Activated CD4-positive, alpha-beta T cell treated with anti-CD3 and anti-CD28 coated beads, Interleukin-2, amount 50 U/mL, for 1 hour (primary cell): Measurements from ENCODE around the gene FIGNL1.
"Not testable (repeated sequence)": the region's sequence is repeated elsewhere in the genome, so short reads cannot be mapped to it uniquely, and the experiment has no call there.

Source experiments
- DNase-seq: peaks from one replicate; pipeline ENCODE4 v3.0.0-alpha.2; 2020

FIGNL1 gene

GRCh38 chr7:50471970-50472369 lies 21.8 kb upstream of the FIGNL1 start:
- no peak for DNase-seq

GRCh38 chr7:50470250-50471163 lies 20.4 kb upstream of the FIGNL1 start:
- no peak for DNase-seq

GRCh38 chr7:50469181-50469580 lies 19.0 kb upstream of the FIGNL1 start:
- no peak for DNase-seq

GRCh38 chr7:50467817-50468610 lies 17.9 kb upstream of the FIGNL1 start:
- DNase-seq = peak; percentile 75

GRCh38 chr7:50466815-50467585 lies 16.9 kb upstream of the FIGNL1 start:
- no peak for DNase-seq

- DNase-seq = no peak
Measured at GRCh38 chr7:50463035-50463434, 12.9 kb upstream of the FIGNL1 start.

- DNase-seq = no peak
Measured at GRCh38 chr7:50462361-50462760, 12.2 kb upstream of the FIGNL1 start.

- DNase-seq = no peak
Measured at GRCh38 chr7:50461695-50462094, 11.5 kb upstream of the FIGNL1 start.

- DNase-seq = not testable (repeated sequence)
Measured at GRCh38 chr7:50459183-50459582, 9.0 kb upstream of the FIGNL1 start.

- DNase-seq = not testable (repeated sequence)
Measured at GRCh38 chr7:50458651-50459050, 8.5 kb upstream of the FIGNL1 start.

GRCh38 chr7:50456371-50457123 lies 6.4 kb upstream of the FIGNL1 start:
- DNase-seq = no peak

- DNase-seq = no peak
Measured at GRCh38 chr7:50455658-50456057, 5.5 kb upstream of the FIGNL1 start.

- DNase-seq = no peak
Measured at GRCh38 chr7:50454968-50455367, 4.8 kb upstream of the FIGNL1 start.

GRCh38 chr7:50450590-50451032 lies 461 bp upstream of the FIGNL1 start:
- DNase-seq = peak; percentile 7

GRCh38 chr7:50449501-50449880 lies 659 bp downstream of the FIGNL1 start:
- DNase-seq = no peak

GRCh38 chr7:50448823-50449222 lies 1.3 kb downstream of the FIGNL1 start:
- DNase-seq = no peak

- no peak for DNase-seq
Measured at GRCh38 chr7:50446542-50446960, 3.6 kb downstream of the FIGNL1 start.

- DNase-seq = no peak
Measured at GRCh38 chr7:50436133-50436806, 13.9 kb downstream of the FIGNL1 start.

GRCh38 chr7:50431722-50432305 lies 18.3 kb downstream of the FIGNL1 start:
- DNase-seq = no peak

- DNase-seq = no peak
Measured at GRCh38 chr7:50431316-50431715, 18.8 kb downstream of the FIGNL1 start.

- DNase-seq = no peak
Measured at GRCh38 chr7:50428911-50429310, 21.2 kb downstream of the FIGNL1 start.
